Measurements from ENCODE around the gene NEU3.
"Not testable (repeated sequence)": the region's sequence is repeated elsewhere in the genome, so short reads cannot be mapped to it uniquely, and the experiment has no call there.

GRCh38 chr11:75046668-75047067 lies 57.9 kb downstream of the NEU3 start:
- TF ChIP-seq EZH2 (IDR thresholded peaks at IDR 0.05; ENCODE audit: insufficient read depth, poor library complexity, severe bottlenecking); EZH2phosphoT487 (IDR thresholded peaks at IDR 0.05; ENCODE audit: insufficient read depth, low read depth): not testable (repeated sequence)
